ENCODE data around the gene GLTPD2. TPM values are rescaled to one million over a fixed set of nuclear protein-coding genes. Genes with fewer than 3 reads are reported as not detected.

Gene GLTPD2
- polyA plus RNA-seq, 10 donors = 0.40 to 0.79 (median 0.56) TPM; not detected in 1

- DNase-seq = no peak
These were observed 17.1 kb upstream of the GLTPD2 start, which contains the start of gene TM4SF5 for GRCh38 chr17:4771519-4772234. Gene TM4SF5 (plus strand): TSS chr17:4771886. CDS start chr17:4771923, 37 bp downstream.

GRCh38 chr17:4772235-4772613 is 16.5 kb upstream of the GLTPD2 start:
- no peak for DNase-seq

GRCh38 chr17:4777969-4778760 is 10.6 kb upstream of the GLTPD2 start:
- DNase-seq = no peak

GRCh38 chr17:4780325-4780955 is 8.3 kb upstream of the GLTPD2 start:
- DNase-seq = no peak

- DNase-seq = peak in 1 of 3 donors; percentile 11
These were observed 6.1 kb upstream of the GLTPD2 start for GRCh38 chr17:4782652-4783051.

- peak in 1 of 3 donors; percentile 36 for DNase-seq
These were observed 3.3 kb upstream of the GLTPD2 start for GRCh38 chr17:4785311-4786105.

GRCh38 chr17:4786106-4786511 is 2.7 kb upstream of the GLTPD2 start, which contains the start of gene VMO1:
Gene VMO1 (minus strand): TSS chr17:4786364. CDS start chr17:4786352, 12 bp downstream.
- peak in 1 of 3 donors; percentile 64 for DNase-seq

GRCh38 chr17:4786516-4786915 is 2.2 kb upstream of the GLTPD2 start:
- DNase-seq = peak in 1 of 3 donors; percentile 62

- DNase-seq = peak in 1 of 3 donors; percentile 37
These were observed 481 bp upstream of the GLTPD2 start for GRCh38 chr17:4788159-4788806.

- DNase-seq = no peak
These were observed 862 bp downstream of the GLTPD2 start for GRCh38 chr17:4789701-4789950.

- peak; percentile 87 to 97 (median 93) for DNase-seq
These were observed 1.4 kb downstream of the GLTPD2 start for GRCh38 chr17:4789951-4790704.

GRCh38 chr17:4790705-4791088 is 1.9 kb downstream of the GLTPD2 start:
- no peak for DNase-seq

- no peak for DNase-seq
These were observed 6.4 kb downstream of the GLTPD2 start for GRCh38 chr17:4795168-4795567.

GRCh38 chr17:4796552-4796920 is 7.8 kb downstream of the GLTPD2 start:
- peak in 1 of 3 donors; percentile 54 for DNase-seq

- DNase-seq = no peak
These were observed 11.9 kb downstream of the GLTPD2 start for GRCh38 chr17:4800462-4801196.

GRCh38 chr17:4802228-4802627 is 13.5 kb downstream of the GLTPD2 start, which contains the start of gene C17orf114:
Gene C17orf114 (minus strand): TSS chr17:4802328.
- no peak for DNase-seq

GRCh38 chr17:4806456-4806776 is 17.7 kb downstream of the GLTPD2 start:
- DNase-seq = peak in 1 of 3 donors; percentile 39

GRCh38 chr17:4806777-4807604 is 18.2 kb downstream of the GLTPD2 start, which contains the start of gene PLD2:
Gene PLD2 (plus strand): TSS chr17:4807152. CDS start chr17:4807773, 621 bp downstream.
- DNase-seq = peak; percentile 85 to 92 (median 88)

All from muscle of back (tissue), 11 donors.